Measurements from ENCODE around the gene NEU2. TPM values are rescaled to one million over a fixed set of nuclear protein-coding genes. Genes with fewer than 3 reads are reported as not detected.

Gene NEU2
- total RNA-seq, 2 donors from 2014 or later, result not detected

DNA sequence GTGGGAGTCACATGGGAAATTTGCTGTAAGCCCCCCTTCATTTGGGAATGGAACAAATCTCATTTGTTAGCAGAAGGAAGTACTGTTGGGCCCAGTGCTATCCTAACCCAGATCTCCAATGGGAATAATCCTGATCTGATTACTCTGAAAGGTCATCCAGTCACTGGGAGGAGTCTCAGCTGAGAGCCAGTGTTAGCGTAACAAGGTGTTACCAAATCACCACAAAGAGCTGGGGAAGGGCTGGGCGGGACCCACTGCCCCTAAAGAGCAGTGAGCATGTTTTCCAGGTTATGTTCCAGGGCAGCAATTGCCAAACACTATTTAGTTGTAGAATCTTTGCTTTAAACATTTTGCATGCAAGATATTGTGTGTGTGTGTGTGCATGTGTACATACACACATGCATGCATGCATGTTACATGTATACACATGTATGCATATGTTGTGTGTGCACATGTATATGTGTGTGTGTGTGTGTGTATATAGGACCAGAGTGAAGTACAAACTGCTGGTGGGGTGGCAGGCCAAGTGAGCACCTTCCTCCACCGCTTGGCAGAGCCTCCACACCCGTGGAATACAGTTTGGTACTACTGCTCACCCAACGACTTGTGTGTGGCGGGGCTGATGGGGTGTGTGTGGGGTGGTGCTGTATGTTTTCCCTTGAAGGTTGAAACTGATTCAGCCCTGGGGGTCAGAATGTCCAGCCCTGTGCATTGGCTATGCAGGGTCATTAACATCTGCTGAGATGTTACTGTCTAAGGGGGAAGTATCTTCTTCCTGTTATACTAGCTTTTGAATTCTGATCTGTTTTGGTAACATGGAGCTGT is 42.9 kb downstream of the NEU2 start:
- Mint-ChIP-seq H3K27ac (no peak overlapping the region), H3K27me3 (no peaks in the 10 kb centered on the region), H3K9me3 (peaks cover 3% of the 10 kb centered on the region), H3K36me3 (peaks cover 21% of the 10 kb centered on the region), H3K4me1 (ENCODE audit: low read depth in 2 of 2) (peaks cover 24 to 43% of the 10 kb centered on the region in 2 donors), H3K4me3 (no peak overlapping the region)
- DNase-seq (ENCODE audit: low spot score), result no peak
- ATAC-seq, result peak; percentile 35 to 46

DNA sequence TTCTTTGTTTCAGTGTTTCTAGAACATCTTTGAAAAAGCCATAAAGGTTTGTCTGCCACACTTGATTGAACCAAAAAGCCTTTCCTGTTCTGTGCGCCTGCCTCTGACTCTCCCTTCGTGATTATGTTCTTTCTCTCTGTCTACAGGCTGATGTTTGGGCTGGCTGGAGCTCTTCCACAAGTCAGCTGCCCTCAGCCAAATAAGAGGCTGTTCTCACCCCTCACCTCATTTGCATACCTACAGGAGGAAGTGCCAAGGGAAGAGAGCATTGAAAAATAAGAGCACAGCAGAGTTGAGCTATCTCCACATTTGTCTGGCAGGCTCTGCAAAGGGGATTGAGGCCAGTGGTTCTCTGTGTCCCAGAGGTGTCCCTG is 43.5 kb downstream of the NEU2 start:
- Mint-ChIP-seq H3K4me1 (ENCODE audit: low read depth in 2 of 2) (peaks cover 27 to 43% of the 10 kb centered on the region in 2 donors), H3K27me3 (no peaks in the 10 kb centered on the region), H3K27ac (no peak overlapping the region), H3K4me3 (no peak overlapping the region), H3K9me3 (peaks cover 3% of the 10 kb centered on the region), H3K36me3 (peaks cover 24% of the 10 kb centered on the region)
- peak; percentile 75 to 78 for ATAC-seq
- no peak for DNase-seq (ENCODE audit: low spot score)

DNA sequence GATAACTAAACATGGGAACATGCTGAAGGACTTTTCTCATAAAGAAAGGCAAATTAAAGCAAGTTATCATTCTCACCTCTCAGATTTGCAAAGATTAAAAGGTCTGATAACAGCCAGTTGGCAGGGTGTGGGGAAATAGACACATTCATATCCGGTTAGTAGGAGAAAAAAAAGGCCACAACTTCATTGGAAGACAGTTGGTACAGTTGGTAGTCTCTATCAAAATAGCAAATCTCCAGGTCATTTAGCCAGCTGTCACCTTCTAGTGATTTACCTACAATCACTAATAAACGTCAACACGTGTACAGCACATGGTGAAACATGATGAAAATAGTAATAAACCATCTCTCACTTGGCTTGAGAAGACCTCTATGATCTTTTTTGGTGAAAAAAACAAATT is 44.3 kb downstream of the NEU2 start:
- no peak overlapping the region for H3K27ac Mint-ChIP-seq

DNA sequence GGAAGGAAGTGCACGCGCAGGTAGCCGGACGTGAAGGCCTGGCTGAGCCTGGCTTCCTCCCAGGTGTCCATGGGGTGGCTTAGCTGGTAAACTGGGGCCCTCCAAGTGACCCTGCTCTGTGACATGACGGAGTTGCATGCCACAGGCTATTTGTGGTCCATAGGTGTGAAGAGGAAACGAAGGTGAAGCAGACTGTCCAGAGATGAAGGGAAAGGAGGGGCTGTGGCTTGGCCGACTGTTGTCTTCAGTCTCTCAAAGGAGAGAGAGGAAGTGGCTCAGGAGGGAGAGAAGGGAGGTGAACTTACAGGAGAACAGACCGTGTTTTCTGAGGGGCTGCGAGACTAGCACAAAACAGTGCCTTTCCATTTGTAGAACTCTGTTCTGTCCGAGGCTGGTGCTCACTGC is 47.0 kb downstream of the NEU2 start:
- no peaks in the 10 kb centered on the region for H3K9me3 Mint-ChIP-seq
- peak overlapping the region; percentile 85 for H3K4me3 Mint-ChIP-seq
- DNase-seq (ENCODE audit: low spot score) (no peak), ATAC-seq (peak; percentile 45 to 50)
- H3K27ac Mint-ChIP-seq, result peak overlapping the region in 1 of 2 donors; percentile 94
- peaks cover 56 to 62% of the 10 kb centered on the region in 2 donors for H3K4me1 Mint-ChIP-seq (ENCODE audit: low read depth in 2 of 2)
- peaks cover 22% of the 10 kb centered on the region for H3K36me3 Mint-ChIP-seq
- H3K27me3 Mint-ChIP-seq, result no peaks in the 10 kb centered on the region

More for the DNA sequence above, 44.3 kb downstream of the NEU2 start:
- ATAC-seq, result peak in 1 of 2 donors; percentile 50
- H3K9me3 Mint-ChIP-seq, result peaks cover 2% of the 10 kb centered on the region
- H3K4me3 Mint-ChIP-seq, result no peak overlapping the region
- no peak for DNase-seq (ENCODE audit: low spot score)
- peaks cover 31 to 46% of the 10 kb centered on the region in 2 donors for H3K4me1 Mint-ChIP-seq (ENCODE audit: low read depth in 2 of 2)
- H3K27me3 Mint-ChIP-seq, result no peaks in the 10 kb centered on the region
- H3K36me3 Mint-ChIP-seq, result peaks cover 20% of the 10 kb centered on the region

DNA sequence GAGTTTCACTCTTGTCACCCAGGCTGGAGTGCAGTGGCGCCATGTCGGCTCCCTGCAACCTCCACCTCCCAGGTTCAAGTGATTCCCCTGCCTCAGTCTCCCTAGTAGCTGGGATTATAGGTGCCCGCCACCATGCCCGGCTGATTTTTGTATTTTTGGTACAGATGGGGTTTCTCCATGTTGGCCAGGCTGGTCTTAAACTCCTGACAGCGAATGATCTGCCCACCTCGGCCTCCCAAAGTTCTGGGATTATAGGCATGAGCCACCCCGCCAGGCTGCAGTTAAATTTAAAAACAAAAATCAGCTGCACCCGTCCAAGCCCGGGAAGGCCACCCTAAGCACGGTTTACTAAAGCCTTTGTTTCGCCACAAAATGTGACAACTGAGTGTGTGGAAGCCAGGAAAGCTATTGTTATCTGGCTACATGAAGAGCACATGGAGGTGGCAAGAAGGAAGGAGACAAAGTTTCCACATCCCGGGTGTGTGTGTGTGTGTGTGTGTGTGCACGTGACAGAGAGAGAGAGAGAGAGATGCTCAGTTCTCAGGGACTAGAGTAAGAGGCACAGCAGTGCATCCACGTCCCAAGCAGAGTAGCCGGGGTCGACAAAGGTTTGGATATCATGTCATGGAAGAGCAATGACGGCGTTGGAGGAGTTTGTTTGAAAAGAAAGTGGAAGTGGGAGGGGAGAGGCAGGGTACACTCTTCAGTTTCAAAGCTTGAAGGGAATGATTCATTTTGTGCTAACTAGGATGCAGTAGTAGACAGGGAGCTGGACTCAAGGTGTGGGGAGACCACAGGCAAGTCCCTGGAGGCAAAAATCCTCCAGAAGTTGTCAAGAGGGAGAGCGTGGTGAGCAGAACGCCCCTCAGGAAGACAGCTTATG is 47.7 kb downstream of the NEU2 start:
- Mint-ChIP-seq H3K27me3 (no peaks in the 10 kb centered on the region), H3K27ac (peak overlapping the region in 1 of 2 donors; percentile 94), H3K36me3 (peaks cover 23% of the 10 kb centered on the region), H3K9me3 (no peaks in the 10 kb centered on the region), H3K4me3 (peak overlapping the region; percentile 85), H3K4me1 (ENCODE audit: low read depth in 2 of 2) (peaks cover 63 to 68% of the 10 kb centered on the region in 2 donors)
- no peak for DNase-seq (ENCODE audit: low spot score)
- ATAC-seq, result no peak

DNA sequence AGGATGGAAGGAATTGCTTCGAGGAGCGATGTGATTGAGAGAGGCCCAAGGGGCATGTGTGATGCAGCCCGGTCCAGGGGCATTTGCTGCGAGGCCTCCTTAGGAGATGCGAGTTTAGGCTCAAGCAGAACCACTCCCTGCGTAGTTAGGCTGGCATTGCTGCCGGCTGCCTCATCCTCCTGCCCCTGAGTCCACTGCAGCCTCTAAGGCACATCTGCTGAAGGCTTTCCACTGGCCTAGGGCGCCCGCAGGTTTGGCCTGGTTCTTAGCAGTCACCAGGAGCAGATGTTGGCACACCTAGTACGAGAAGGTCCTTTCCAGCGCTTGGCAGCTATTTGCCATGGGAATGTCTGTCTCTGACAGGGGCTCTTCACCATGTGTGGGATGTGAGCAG is 48.4 kb downstream of the NEU2 start:
- peaks cover 70 to 74% of the 10 kb centered on the region in 2 donors for H3K4me1 Mint-ChIP-seq (ENCODE audit: low read depth in 2 of 2)
- no peaks in the 10 kb centered on the region for H3K9me3 Mint-ChIP-seq
- peak overlapping the region; percentile 85 for H3K4me3 Mint-ChIP-seq
- peak overlapping the region in 1 of 2 donors; percentile 94 for H3K27ac Mint-ChIP-seq
- H3K27me3 Mint-ChIP-seq, result no peaks in the 10 kb centered on the region
- H3K36me3 Mint-ChIP-seq, result peaks cover 27% of the 10 kb centered on the region
- DNase-seq (ENCODE audit: low spot score) (no peak), ATAC-seq (no peak)

DNA sequence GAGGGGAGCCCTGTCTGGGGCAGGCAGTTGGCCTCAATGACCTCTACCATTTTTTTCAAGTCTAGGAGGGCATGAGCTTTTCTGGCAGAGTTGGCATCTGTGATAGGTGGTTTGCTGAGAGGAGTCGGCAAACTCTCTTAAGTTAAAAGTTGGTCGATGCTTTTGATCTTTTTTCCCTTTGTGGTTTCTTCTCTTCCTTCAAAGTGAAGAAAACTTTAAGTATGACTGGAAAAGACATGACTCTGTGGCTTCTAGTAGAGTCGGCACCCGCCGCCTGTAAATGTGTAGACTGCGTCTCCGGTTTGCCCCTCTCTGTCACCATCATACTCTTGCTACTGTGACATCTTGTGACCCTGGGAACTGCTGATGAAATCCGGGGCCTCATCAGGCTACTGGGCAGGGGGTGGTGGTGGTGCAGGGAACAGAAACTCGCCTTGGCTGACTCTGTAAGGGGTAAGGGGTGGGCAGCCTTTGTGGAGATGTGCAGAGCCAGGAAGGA is 48.8 kb downstream of the NEU2 start:
- Mint-ChIP-seq H3K9me3 (no peaks in the 10 kb centered on the region), H3K27ac (peak overlapping the region in 1 of 2 donors; percentile 94), H3K4me1 (ENCODE audit: low read depth in 2 of 2) (peaks cover 74 to 78% of the 10 kb centered on the region in 2 donors), H3K27me3 (no peaks in the 10 kb centered on the region), H3K4me3 (peak overlapping the region; percentile 85), H3K36me3 (peaks cover 30% of the 10 kb centered on the region)
- DNase-seq (ENCODE audit: low spot score) (peak; percentile 76), ATAC-seq (peak; percentile 75 to 78)

DNA sequence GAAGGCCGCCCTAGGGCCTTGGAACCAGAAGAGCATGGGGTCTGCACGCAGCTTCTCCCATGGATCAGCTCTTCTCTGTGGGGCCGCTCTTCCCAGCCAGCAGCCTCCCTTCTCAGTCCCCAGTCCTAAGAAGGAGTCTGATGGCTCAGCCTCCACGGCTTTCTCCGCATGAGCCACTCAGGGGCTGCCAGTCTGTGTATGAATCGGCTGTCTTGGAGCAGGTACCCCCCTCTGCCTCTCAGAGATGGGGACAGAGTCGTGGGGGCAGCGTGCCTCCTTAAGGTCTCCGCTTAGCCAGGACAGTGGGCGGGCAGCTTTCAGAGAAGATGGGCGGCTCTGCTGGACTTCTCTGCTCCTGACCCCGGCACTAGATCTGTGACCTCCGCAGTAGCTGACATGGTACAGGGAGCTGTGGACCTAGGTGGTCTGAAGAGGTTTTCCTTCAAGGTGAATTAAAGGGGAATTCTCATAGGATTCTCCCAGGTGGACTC is 49.3 kb downstream of the NEU2 start:
- peak overlapping the region in 1 of 2 donors; percentile 94 for H3K27ac Mint-ChIP-seq
- ATAC-seq (no peak), DNase-seq (ENCODE audit: low spot score) (no peak)
- peak overlapping the region; percentile 85 for H3K4me3 Mint-ChIP-seq
- no peaks in the 10 kb centered on the region for H3K9me3 Mint-ChIP-seq
- no peaks in the 10 kb centered on the region for H3K27me3 Mint-ChIP-seq
- H3K36me3 Mint-ChIP-seq, result peaks cover 32% of the 10 kb centered on the region
- peaks cover 77 to 80% of the 10 kb centered on the region in 2 donors for H3K4me1 Mint-ChIP-seq (ENCODE audit: low read depth in 2 of 2)

DNA sequence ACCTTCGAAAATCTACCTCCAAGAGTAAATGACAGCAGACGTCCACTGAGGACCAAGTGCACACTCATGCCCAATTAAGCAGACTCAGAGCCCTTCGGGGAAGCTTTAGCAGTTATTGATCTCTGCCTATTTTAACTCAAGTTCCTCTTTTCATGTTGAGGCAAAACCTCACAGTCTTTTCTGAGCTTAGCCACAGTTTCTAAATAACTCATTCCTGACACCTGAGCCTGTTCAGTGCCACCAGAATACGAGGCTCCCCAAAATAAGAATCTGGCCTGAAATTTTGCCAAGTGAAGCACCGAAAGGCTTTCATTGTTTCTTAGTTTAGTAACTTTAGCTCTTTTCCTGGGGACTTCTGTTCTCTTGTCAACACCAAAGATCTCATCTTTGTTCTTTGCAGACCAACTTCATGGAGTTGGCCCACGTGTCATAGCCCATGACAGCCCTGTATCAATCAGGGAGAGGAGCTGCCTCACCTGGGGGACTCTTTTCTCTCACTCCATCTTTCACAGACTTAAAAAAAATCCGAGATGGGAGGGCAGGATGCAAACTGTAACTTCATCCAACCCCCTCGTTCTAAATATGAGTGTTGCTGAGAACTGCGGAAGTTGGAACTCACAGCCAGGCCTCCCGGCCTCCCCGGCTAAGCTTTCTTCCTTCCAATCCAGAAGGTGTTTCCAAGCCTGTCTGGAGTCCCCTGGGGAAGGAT is 49.9 kb downstream of the NEU2 start:
- DNase-seq (ENCODE audit: low spot score), result no peak
- Mint-ChIP-seq H3K9me3 (no peaks in the 10 kb centered on the region), H3K4me1 (ENCODE audit: low read depth in 2 of 2) (peaks cover 80 to 83% of the 10 kb centered on the region in 2 donors), H3K4me3 (peak overlapping the region; percentile 85), H3K27ac (peak overlapping the region in 1 of 2 donors; percentile 94), H3K27me3 (no peaks in the 10 kb centered on the region), H3K36me3 (peaks cover 31% of the 10 kb centered on the region)
- ATAC-seq, result peak; percentile 15 to 47

DNA sequence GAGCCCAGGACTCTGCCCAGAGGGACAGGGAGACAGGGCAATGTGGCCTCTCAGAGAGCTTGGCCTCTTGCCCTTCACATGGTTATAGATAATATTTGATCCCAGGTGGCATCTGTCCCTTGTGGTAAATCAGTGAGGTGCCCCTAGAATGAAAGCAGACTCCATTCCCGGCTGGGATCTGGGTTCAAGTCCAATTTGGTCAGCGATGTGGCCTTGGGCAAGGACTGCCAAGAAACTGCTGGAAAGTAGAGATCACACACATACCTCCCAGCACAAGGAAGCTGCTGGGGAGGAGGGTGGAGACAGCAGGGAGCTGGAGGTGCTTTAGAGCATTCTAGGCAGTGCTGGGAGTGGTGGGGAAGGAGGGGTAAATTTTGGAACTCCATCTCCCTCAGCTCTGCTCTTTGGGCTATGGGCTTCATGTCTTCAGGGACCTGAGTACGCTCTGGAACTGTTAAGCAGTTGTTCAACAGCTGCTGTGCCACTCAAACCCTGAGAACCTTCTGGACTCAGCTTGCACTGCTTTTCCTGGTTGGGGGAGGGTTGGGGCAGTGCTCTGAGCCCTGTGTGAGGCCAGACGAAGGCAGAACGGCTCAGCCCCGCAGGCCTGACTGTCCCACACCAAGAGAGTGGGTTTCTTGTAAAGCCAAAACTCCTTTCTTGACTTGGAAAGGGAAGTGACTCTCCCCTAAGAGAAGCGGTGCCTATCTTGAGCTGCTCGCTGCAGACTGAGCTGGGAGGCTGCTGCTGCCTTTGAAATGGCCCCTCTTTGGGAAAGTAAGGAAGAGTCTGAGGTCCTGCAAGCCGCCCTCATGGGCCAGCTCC is 50.7 kb downstream of the NEU2 start:
- peak overlapping the region in 1 of 2 donors; percentile 94 for H3K27ac Mint-ChIP-seq
- H3K27me3 Mint-ChIP-seq, result no peaks in the 10 kb centered on the region
- no peak for DNase-seq (ENCODE audit: low spot score)
- ATAC-seq, result no peak
- H3K36me3 Mint-ChIP-seq, result peaks cover 32% of the 10 kb centered on the region
- H3K4me3 Mint-ChIP-seq, result peak overlapping the region; percentile 85
- peaks cover 85 to 88% of the 10 kb centered on the region in 2 donors for H3K4me1 Mint-ChIP-seq (ENCODE audit: low read depth in 2 of 2)
- no peaks in the 10 kb centered on the region for H3K9me3 Mint-ChIP-seq

DNA sequence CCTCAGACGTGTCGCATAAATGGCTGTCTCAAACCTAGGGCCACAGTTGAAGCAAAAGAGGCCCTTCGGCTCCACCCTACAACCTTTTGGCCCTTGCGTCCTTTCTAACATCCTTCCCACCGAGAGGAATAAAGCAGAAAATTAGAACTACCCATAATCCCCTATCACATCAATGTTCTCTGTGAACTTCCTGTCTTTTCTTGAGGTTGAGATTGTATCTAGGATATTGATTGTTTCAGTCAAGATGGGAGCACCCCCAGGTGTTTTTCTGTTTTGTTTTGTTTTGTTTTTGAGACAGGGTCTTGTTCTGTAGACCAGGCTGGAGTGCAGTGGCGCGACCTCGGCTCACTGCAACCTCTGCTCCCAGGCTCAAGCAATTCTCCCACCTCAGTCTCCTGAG is 51.3 kb downstream of the NEU2 start:
- H3K27ac Mint-ChIP-seq, result peak overlapping the region in 1 of 2 donors; percentile 94
- H3K9me3 Mint-ChIP-seq, result no peaks in the 10 kb centered on the region
- H3K36me3 Mint-ChIP-seq, result peaks cover 38% of the 10 kb centered on the region
- ATAC-seq, result no peak
- H3K4me3 Mint-ChIP-seq, result peak overlapping the region; percentile 85
- H3K27me3 Mint-ChIP-seq, result no peaks in the 10 kb centered on the region
- H3K4me1 Mint-ChIP-seq (ENCODE audit: low read depth in 2 of 2), result peaks cover 87 to 94% of the 10 kb centered on the region in 2 donors
- no peak for DNase-seq (ENCODE audit: low spot score)

DNA sequence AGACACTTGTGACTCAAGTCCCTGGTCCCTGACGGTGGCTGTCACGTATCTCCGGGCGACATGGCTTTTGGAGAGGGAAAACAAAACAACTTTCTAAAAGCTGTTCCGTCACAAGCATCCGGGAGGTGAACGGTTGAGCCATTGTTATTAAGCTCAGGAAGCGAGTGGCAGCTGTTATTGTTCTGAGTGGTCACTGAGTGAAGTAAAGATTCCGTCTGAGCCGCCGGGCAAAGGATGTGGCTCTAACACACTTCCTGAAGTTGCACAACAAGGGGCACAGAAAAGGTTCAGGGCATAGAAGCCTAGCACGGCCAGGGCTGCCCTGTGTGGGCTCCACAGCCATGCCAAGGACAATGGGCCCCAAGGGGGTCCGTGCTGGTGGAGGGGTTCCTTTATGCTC is 52.0 kb downstream of the NEU2 start:
- Mint-ChIP-seq H3K27me3 (no peaks in the 10 kb centered on the region), H3K27ac (peak overlapping the region in 1 of 2 donors; percentile 94), H3K9me3 (no peaks in the 10 kb centered on the region), H3K36me3 (peaks cover 34% of the 10 kb centered on the region), H3K4me1 (ENCODE audit: low read depth in 2 of 2) (peaks cover 82 to 92% of the 10 kb centered on the region in 2 donors), H3K4me3 (peak overlapping the region; percentile 85)
- ATAC-seq (peak; percentile 78 to 83), DNase-seq (ENCODE audit: low spot score) (peak; percentile 87)
